GM19455 (cell line): ENCODE data around the gene KCND2.

Experiments
- ATAC-seq: cut with Tn5 transposase; IDR thresholded peaks from one replicate; pipeline ENCODE4 v1.9.1; 2021; ENCODE audit not compliant: unreplicated experiment

Gene KCND2

DNA sequence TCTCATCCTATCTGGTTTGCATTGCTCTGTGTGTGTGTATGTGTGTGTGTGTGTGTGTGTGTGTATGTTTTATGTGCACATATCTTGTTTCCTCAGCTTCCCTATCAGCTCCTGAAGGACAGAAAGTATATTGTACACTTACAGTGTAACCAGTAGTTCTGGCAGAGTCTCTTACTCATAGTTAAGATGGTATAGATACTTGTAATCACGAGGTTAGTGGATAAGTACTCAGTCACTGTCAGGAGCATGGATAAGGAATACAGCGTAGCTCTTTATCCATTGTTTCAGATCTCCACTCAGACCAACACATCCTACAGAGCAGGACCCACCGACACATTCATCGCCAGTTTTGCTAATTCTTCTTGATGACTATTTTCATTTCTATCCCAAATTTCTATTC, 309.9 kb downstream of the KCND2 start:
- ATAC-seq = no peak

DNA sequence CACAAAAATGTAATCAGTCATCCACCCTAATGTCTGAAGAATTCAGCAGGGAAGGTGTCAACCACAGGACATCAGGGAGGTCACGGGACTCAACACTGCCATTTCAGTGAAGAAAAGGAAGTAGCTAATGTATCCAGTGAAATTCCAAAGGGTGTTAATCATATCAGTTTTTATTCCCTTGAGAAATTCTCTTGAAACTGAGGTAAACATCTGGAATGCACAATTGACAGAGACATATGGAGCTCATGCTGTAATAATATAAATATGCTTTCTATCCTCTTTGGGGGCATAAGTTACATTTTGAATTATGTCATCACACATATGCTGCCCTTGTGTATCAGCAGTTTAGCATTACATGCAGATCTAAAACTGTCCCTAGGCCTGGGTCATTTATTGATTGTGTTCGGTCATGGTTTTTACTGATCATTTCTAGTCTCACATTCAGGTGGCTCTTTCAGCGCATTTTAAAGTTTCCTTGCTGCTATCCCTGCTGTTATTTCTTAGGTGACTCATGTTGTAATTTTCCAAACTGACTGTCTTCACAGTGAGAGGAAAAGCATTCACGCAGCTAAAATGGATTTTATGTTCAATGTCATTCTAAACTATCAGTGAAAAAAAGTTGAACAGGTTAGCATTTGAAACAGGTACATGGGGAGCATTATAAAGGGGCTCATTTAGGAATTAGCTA, 311.1 kb downstream of the KCND2 start:
- ATAC-seq = no peak

DNA sequence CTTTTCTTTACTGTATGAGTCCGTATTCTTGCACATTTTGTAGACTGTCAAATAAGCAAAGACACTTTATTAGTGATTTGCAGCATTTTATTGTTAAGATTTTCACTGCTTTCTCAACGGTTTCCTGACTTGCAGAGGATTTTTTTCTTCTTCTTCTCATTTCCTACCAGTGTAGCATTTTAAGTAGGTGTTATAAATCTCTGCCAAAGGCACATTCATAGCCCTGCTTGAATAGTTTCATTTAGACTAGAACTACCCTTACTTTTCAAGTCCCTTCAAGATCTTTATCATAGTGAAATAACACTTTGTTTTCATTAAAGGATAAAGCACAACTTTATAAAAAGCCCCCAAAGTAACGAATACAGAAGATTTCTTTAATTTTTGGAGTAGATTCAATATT, 313.6 kb downstream of the KCND2 start:
- no peak for ATAC-seq

DNA sequence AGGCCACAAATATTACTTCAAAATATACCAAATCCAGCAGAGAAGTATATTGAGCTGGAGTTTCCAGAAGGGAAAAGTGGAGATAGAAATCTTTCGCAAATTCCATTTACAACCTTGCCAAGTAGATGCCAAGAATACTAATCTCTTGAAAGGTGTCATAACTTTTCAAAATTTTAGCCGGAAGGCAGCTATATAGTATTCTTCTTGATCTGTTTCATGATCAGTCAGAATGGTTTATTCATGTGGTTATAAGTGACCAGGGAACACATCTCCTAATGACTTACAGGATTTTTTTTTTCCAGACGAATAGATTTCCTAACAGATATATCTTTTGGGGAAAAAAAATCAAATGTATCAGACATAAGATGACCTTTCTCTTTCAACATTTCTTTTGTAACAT, 314.3 kb downstream of the KCND2 start:
- no peak for ATAC-seq

DNA sequence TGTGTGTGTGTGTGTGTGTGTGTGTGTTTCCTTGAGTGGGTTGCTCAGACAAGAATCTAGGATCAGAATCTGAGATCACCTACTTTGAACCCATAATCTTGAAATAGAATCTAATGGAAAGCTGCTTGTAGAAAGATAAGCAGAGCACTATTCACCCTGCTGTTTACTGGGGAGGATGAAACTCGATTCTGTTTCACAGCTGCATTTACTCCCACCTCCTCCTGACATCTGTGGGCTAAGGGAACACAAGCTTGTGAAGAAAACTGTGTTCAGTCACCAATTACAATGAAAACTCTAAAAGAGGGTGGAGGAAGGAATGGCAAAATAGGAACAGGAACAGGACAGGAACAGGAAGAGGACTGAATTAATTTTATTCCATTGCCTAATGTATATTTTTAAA, 315.4 kb downstream of the KCND2 start:
- no peak for ATAC-seq

DNA sequence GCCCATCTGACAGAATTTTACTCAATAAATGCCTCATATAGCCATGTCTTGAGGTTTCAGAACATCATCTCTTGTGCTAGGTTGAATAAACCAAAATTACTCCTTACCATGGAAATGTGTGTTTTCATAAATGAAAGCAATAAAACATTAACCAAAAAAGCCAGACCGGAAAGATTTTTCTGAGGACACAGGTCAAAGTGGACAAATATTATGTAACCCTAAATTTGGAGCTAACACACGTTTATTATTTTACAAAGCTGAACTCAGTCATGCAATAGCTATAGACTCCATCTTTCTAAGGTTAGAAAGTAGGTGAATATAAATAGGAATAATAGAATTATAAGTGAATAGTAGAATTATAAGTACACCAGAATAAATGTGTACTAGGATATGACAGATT, 315.9 kb downstream of the KCND2 start:
- ATAC-seq = no peak

DNA sequence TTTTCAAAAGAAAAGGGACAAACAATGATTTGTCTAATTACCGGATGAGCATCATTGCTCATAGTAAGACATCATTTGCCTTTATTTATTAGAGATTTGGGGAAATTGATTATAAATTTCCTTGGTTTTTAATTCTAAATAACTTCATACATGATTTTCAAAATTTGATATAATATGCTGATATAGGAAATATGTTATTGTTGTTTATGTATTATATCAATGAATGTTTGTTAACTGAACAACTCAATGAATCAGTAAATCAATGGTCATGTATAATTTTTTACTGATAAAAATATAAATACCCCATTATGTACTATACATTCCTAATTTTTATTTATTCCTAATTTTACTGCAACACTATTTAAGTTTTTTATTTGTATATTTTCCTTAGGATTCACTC, 327.6 kb downstream of the KCND2 start:
- ATAC-seq = no peak

DNA sequence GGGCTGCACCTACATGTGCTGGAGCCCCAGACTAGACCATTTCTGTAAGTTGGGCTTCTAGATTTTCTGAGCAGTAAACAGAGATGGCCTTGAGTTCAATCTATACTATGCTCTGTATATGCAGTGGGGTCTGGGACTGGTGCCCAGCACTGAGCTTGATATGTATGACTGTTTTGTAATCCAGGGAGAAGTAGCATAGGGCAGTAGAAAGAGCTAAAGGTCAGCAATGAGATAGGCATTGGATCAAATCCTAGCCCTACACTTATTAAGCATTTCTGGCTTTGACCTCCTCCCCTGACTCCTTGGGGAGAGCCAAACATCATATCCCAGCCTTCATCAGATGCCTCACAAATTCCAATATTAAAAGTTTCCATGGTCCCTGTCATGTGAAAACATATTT, 330.4 kb downstream of the KCND2 start:
- ATAC-seq = no peak

DNA sequence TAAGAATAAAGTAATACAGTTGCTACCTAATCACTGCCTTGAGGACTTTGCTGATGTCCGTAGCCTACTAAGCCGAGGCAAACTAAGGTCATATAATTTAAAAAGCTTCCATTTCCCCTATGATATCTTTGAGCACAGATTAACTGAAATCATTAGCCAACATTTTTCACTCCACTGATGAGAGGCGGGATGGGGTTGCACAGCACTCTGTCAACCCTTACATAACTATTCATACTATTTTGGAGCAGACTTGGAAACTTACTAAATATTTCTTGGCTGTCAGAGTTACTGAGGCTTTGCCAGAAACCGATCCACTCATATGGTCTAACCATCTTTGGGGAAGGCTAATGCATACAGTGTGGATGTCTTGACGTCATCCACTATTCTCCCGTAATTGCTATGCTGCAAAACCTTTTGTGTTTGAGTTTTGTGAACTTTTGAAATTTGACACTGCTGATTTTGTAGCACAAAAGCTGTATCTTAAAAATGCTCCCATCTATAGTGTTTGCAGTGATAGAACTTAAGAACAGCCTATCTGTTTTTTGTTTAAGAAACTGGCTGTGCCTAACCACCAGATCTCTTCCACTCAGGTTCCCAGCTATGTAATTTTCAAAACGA, 336.3 kb downstream of the KCND2 start:
- no peak for ATAC-seq

DNA sequence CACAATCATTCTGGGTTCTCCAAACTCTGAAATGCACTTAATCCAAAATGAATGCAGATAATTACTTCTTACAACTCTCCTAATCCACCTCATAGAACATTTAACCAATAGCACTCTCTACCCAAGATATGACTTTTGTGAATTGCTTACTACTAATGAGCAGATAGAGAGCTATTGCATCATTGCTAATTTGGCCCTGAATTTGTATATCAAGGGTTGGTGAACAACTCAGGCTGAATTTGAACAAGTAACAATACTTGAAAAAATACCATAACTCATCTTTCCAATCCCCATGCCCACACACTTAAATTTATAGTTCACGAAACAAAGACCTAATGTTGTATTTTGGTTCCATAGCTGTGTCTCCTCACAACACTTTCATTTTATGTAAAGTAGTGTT, 339.0 kb downstream of the KCND2 start:
- ATAC-seq = no peak

DNA sequence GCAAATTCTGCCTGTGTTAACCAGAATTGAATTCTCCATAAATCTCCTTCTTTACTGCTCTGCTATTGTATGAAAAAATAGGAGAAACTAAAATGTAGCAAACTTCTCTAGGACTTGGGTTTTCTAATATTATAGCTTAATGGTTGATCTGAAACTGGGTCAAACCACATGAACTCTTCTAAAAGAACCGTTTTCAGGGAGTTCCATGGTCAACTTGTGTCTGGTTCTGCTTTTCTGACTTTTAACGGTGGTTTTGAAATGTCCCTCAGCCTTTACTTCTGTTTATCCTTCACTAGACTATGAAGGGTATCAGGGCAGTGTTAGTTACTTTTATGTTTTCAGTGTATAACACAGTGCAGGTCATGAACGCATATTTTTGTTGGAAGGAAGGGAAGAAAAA, 342.7 kb downstream of the KCND2 start:
- ATAC-seq = no peak

DNA sequence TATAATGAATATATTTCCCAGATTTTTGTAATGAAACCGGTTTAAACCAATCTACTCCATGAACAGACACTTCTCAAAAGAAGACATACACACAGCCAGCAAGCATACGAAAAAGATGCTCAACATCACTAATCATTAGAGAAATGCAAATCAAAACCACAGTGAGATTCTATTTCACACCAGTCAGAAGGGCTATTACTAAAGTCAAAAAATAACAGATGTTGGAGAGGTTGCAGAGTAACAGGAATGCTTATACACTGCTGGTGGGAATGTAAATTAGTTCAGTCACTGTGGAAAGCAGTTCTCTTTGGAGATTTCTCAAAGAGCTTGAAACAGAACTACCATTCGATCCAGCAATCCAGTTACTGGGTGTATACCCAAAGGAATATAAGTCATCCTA, 344.3 kb downstream of the KCND2 start:
- ATAC-seq = no peak

DNA sequence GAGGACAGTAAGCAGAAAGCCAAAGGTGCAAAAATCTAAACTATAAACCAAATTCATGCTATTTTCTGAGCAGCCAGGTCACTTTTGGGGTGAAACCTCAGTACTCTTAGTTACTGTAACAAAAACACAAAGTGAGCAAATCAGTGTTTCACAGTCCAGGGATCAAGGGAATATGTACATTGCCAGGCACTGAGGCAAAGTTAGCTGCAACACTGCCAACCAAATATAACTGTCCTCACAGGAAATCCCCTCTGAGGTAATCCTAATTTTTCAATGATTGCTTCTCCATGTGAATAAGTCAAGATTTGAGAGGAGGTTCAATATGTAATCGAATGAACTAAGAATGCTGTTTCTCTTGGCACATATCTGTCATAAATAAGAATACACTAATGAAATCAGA, 355.3 kb downstream of the KCND2 start:
- ATAC-seq = no peak

DNA sequence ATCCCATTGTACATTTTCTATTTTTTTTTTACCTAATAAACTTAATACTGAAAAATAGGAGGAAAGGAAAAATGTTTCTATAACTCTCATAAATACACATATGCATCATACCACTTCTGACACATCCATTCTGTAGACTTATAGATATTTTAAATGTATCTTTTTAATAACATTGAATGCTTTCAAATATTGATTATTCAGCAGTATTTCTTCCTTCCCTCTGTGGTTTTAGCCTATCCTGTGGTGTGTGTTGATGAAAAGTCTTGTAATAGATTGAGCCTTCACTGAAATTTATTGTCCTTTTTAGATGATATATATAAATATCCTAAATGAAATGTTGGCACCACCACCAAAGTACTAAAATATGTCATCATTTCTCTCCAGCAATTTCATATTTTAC, 366.9 kb downstream of the KCND2 start:
- ATAC-seq = no peak

DNA sequence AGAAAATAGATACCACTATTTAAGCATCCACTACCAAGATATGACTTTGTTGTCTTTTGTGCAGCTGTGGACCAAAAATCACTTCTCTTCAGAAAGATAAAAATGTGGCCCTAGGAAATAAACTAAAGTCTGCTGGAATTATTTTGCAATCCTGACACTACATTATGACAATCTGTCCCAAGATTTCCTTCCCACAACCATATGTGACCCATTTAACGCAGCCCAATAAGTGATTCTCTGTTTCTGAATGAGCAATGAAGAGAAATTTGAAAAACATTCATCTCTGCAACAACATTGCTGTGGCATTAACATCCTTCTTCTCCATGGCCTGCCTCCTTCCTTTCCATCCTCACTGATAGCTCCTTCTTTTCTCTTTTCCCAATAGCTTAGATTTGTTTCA, 373.0 kb downstream of the KCND2 start:
- no peak for ATAC-seq

DNA sequence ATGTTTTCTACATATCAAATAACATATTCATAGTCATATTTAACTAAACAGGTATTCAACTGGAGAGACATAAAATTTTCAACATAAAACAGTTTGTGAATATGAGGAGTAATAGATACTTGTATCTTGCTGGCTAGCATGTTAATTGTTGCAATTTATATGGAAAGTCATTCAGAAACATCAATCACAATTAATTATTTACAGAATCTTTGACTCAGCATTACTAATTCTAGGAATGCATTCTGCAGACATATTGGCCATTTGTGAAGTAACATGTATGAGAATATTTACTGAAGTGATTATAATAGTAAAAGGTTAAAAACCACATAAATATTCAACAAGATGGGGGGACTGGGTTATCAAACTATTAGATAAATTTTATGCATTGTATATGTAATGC, 381.3 kb downstream of the KCND2 start:
- ATAC-seq = no peak

DNA sequence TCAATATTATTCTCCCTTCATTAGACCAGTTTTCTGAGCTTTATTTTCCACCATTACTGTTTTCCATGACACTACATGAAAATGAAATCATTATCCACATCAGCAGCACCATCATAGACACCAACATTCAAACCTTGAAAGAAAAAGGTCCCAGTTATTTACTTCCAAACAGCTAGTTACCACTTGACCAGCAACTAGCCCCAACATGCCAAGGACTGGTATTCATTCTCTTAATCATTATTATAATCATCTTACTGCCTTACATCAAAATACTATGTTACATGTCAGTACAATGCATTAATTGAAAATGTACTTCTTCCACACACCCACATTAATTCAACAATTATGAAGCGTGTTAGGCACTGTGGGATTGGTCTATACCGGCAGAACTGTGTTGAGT, 385.5 kb downstream of the KCND2 start:
- no peak for ATAC-seq

DNA sequence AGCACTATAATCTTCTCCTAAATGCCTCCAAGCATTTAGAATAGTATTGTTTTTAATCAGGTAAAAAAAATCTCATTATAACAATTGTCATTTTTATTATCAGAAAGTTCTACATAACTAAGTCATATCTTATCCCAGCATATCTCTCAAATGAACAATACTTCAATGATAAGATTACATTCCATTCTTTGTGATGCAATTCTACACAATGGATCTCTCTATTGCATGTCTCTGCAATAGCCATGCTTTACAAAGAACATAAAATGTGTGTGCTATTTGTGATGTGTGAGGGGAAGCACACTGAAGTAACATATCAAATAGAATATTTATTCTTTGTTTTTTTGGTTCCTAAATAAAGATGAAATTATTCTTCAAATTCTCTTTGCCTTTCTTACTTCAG, 389.3 kb downstream of the KCND2 start:
- no peak for ATAC-seq

DNA sequence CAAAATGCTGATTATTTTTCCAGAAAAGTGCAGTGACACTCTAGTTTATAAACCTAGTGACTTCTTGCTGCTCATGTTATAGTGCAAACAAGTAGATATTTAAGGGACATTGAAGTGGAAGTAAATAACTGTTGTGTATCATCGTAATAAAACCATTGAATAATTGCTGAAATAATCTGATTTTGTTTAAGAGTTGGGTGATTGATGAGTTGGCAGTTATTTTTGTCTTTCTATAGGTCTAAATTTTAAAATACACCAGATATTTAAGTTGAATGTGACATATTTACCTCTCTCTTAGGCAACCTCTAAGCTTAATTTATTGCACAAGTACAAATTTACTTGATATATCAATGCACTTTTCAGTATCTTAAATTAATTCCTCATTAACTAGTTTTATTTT, 392.1 kb downstream of the KCND2 start:
- ATAC-seq = no peak

DNA sequence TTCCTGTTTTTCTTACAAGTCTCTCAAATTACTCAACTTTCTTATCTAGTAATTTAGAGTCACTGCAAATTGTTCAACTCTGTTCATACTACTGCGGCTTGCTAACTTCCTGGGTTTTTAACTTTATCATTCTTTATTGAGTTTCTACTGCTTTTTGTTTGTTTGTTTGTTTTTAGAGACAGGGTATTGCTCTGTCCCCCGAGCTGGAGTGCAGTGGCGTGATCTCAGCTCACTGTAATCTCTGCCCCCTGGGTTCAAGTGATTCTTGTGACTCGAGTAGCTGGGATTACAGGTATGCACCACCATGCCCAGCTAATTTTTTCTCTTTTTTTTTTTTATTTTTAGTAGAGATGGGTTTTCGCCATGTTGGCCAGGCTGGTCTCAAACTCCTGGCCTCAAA, 402.1 kb downstream of the KCND2 start:
- no peak for ATAC-seq

DNA sequence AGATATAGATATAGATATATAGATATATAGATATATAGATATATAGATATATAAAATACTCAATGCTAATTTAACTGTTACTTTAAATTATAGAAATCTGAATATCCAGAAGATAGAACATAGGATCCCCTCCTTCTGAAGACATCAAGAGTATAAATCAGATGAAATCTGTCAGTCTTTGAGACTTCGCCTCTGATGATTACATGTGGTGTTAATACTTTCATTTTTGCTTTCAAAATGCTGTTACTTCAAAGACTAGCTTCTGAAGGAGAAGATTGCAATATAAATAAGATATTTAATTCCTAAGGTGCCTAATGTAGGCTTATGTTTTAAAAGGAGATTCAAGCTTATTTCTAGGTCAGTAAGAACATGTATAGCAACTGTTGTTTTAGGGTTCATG, 404.6 kb downstream of the KCND2 start:
- no peak for ATAC-seq

DNA sequence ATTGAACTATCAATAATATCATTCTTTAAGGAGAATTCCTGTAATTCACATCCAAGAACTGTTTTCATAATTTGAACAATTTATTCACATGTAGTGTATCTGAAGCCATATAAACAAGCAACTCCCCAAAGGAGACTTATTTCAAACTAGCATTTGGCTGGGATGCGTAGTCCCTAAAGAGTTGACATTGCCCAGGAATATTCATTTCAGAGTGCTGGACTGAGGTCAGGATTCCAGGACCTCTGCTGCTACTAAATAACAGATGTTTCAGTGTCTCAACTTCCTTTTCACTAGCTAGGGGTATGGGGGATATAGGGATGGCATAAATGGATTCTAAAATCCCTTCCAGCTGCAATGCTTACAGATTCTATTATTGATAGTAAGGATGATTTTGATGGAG, 408.0 kb downstream of the KCND2 start:
- ATAC-seq = no peak

DNA sequence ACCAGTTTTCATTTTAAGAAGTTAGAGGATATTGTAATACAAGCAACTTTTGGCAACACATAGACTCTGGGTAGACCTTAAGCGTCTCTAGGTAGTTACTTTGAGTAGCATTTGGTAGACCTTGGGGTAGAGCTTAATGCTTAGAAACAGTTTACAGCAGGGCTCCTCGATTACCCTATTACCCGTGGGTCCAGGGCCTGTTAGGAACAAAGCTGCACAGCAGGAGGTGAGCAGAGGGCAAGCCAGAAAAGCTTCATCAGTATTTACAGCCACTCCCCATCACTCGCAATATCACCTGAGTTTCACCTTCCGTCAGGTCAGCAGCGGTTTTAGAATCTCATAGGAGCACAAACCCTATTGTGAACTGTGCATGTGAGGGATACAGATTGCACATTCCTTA, 411.5 kb downstream of the KCND2 start:
- ATAC-seq = no peak
